ENCODE measurements around the gene CRKL.

Gene CRKL

GRCh38 chr22:20955548-20955947, 38.3 kb downstream of the CRKL start:
- no peaks in the 10 kb centered on the region for H3K27me3 ChIP-seq (ENCODE audit: insufficient read depth, low read length, poor library complexity)
- DNase-seq: no peak
- peaks cover 14% of the 10 kb centered on the region for H3K79me2 ChIP-seq (ENCODE audit: insufficient read depth, low read length)
- no peaks in the 10 kb centered on the region for H3K4me1 ChIP-seq (ENCODE audit: insufficient read depth, low read length)
- H2AFZ ChIP-seq (ENCODE audit: low read depth, low read length): no peak overlapping the region
- no peak for TF ChIP-seq CTCF (IDR thresholded peaks at IDR 0.05; ENCODE audit: borderline replicate concordance, extremely low read depth, low read length, poor library complexity, severe bottlenecking)
- no peak for TF ChIP-seq EZH2 (IDR thresholded peaks at IDR 0.05; ENCODE audit: borderline replicate concordance, low read depth, low read length, severe bottlenecking)
- ATAC-seq (ENCODE audit: insufficient read depth, low read depth): 0 out of 3 replicates have a peak, but pooled peaks have one; percentile 22
- no peak overlapping the region for H3K4me2 ChIP-seq (ENCODE audit: insufficient read depth, low read length)
- H3K9ac ChIP-seq (ENCODE audit: low read depth, low read length): no peak overlapping the region
- peaks cover 36% of the 10 kb centered on the region for H3K36me3 ChIP-seq (ENCODE audit: insufficient read depth, low read length)
- no peak overlapping the region for H3K27ac ChIP-seq (ENCODE audit: low read length)
- no peaks in the 10 kb centered on the region for H3K9me3 ChIP-seq (ENCODE audit: insufficient read depth, low read length, severe bottlenecking)
- no peak overlapping the region for H3K4me3 ChIP-seq (ENCODE audit: low read depth in 1 of 2, low read length in 2 of 2)
- peaks cover 46% of the 10 kb centered on the region for H4K20me1 ChIP-seq (ENCODE audit: insufficient read depth, low read length)

- no peak for DNase-seq
- Histone ChIP-seq H3K27ac (ENCODE audit: low read length) (no peak overlapping the region), H3K79me2 (ENCODE audit: insufficient read depth, low read length) (peaks cover 5% of the 10 kb centered on the region), H3K4me2 (ENCODE audit: insufficient read depth, low read length) (no peak overlapping the region), H3K9me3 (ENCODE audit: insufficient read depth, low read length, severe bottlenecking) (no peaks in the 10 kb centered on the region), H3K9ac (ENCODE audit: low read depth, low read length) (no peak overlapping the region), H3K36me3 (ENCODE audit: insufficient read depth, low read length) (peaks cover 26% of the 10 kb centered on the region), H4K20me1 (ENCODE audit: insufficient read depth, low read length) (peaks cover 37% of the 10 kb centered on the region), H3K4me1 (ENCODE audit: insufficient read depth, low read length) (no peaks in the 10 kb centered on the region), H2AFZ (ENCODE audit: low read depth, low read length) (no peak overlapping the region), H3K27me3 (ENCODE audit: insufficient read depth, low read length, poor library complexity) (no peaks in the 10 kb centered on the region), H3K4me3 (ENCODE audit: low read depth in 1 of 2, low read length in 2 of 2) (no peak overlapping the region)
- TF ChIP-seq EZH2 (IDR thresholded peaks at IDR 0.05; ENCODE audit: borderline replicate concordance, low read depth, low read length, severe bottlenecking) (no peak), CTCF (IDR thresholded peaks at IDR 0.05; ENCODE audit: borderline replicate concordance, extremely low read depth, low read length, poor library complexity, severe bottlenecking) (no peak)
- ATAC-seq (ENCODE audit: insufficient read depth, low read depth): no peak; the same call in 2 of the 3 replicates
Observed at GRCh38 chr22:20956258-20957101, 39.3 kb downstream of the CRKL start.

- DNase-seq (no peak), ATAC-seq (ENCODE audit: insufficient read depth, low read depth) (no peak)
- H2AFZ ChIP-seq (ENCODE audit: low read depth, low read length): no peak overlapping the region
- no peak overlapping the region for H3K9ac ChIP-seq (ENCODE audit: low read depth, low read length)
- H3K9me3 ChIP-seq (ENCODE audit: insufficient read depth, low read length, severe bottlenecking): no peaks in the 10 kb centered on the region
- H3K4me1 ChIP-seq (ENCODE audit: insufficient read depth, low read length): peaks cover 3% of the 10 kb centered on the region; the same call in 1 of the 2 replicates
- peaks cover 29% of the 10 kb centered on the region; the same call in 1 of the 2 replicates for H4K20me1 ChIP-seq (ENCODE audit: insufficient read depth, low read length)
- no peak overlapping the region for H3K27ac ChIP-seq (ENCODE audit: low read length)
- TF ChIP-seq EZH2 (IDR thresholded peaks at IDR 0.05; ENCODE audit: borderline replicate concordance, low read depth, low read length, severe bottlenecking) (no peak), CTCF (IDR thresholded peaks at IDR 0.05; ENCODE audit: borderline replicate concordance, extremely low read depth, low read length, poor library complexity, severe bottlenecking) (no peak)
- H3K4me3 ChIP-seq (ENCODE audit: low read depth in 1 of 2, low read length in 2 of 2): no peak overlapping the region
- H3K27me3 ChIP-seq (ENCODE audit: insufficient read depth, low read length, poor library complexity): no peaks in the 10 kb centered on the region
- peaks cover 19% of the 10 kb centered on the region for H3K36me3 ChIP-seq (ENCODE audit: insufficient read depth, low read length)
- H3K4me2 ChIP-seq (ENCODE audit: insufficient read depth, low read length): no peak overlapping the region
- no peaks in the 10 kb centered on the region for H3K79me2 ChIP-seq (ENCODE audit: insufficient read depth, low read length)
Observed at GRCh38 chr22:20957102-20957682, 40.0 kb downstream of the CRKL start.

Data from DND-41 (cell line).